K562 (cell line): Measurements from ENCODE around the gene NAA38. TPM values are rescaled to one million over a fixed set of nuclear protein-coding genes. Genes with fewer than 3 reads are reported as not detected.
"Not testable (repeated sequence)": the region's sequence is repeated elsewhere in the genome, so short reads cannot be mapped to it uniquely, and the experiment has no call there.

ENCODE experiments used
- ATAC-seq: fragments of 200-7000 bp; cut with Tn5 transposase; 3 replicates; pipeline ENCODE4 v1.9.1; 2020; ENCODE audit warnings: moderate library complexity
- BruUV-seq: library from RNA; stranded (reverse); fragments of 400-500 nt; replicated peaks from 2 replicates; lab custom pipeline; 2021; lab: Mats Ljungman, UMichigan
- CTCF ChIA-PET: fragments of 300-600 bp; formaldehyde crosslinking; extraction: SDS; loops from one replicate; lab custom pipeline; 2021; ENCODE audit warnings: low intra/inter-chr PET ratio; lab: Yijun Ruan, JAX
- POLR2A ChIA-PET: fragments of 300-600, 350-650 bp; sonication (Branson Sonifier 250); formaldehyde crosslinking; extraction: SDS; loops from one replicate; lab custom pipeline; 2021; ENCODE audit warnings: antibody characterized with exemption, inconsistent platforms; lab: Yijun Ruan, JAX
- DNase-seq, 4 experiments: peaks; one replicate each; pipeline versions ENCODE4 v3.0.0 to v3.0.0-alpha.2; 2011 to 2018; ENCODE audit warnings: low spot score in 3 of 4, mixed read lengths in 3 of 4; ENCODE audit errors: extremely low read depth in 1 of 4
- FAIRE-seq: peaks from 2 replicates; lab custom pipeline; 2011; peaks lifted over from hg19 to GRCh38; lab: Jason Lieb, UNC
- H2AFZ ChIP-seq: 2 replicates; pipeline ENCODE4 v1.6.0; 2011; ENCODE audit warnings: low read depth, low read length, control low read depth, inconsistent platforms
- H3K27ac ChIP-seq: fragments of 200-600 bp; 3 replicates; pipeline ENCODE4 v1.8.0; 2011; ENCODE audit warnings: low read depth, mild to moderate bottlenecking, control low read depth, inconsistent platforms, low read length, moderate library complexity, mixed read lengths; ENCODE audit errors: extremely low read depth
- H3K27me3 ChIP-seq, 2 experiments: fragments of 300-600 bp in 1 of 2; 2 replicates in 1 of 2; 3 replicates in 1 of 2; pipeline versions ENCODE4 v1.6.0 to v1.8.0; 2011; ENCODE audit warnings: inconsistent platforms in 2 of 2, low read length in 2 of 2, mild to moderate bottlenecking in 1 of 2, mixed read lengths in 1 of 2, moderate library complexity in 1 of 2; ENCODE audit not compliant: control insufficient read depth in 2 of 2, insufficient read depth in 2 of 2
- H3K36me3 ChIP-seq: fragments of 300-600 bp; 3 replicates; pipeline ENCODE4 v1.8.0; 2011; ENCODE audit warnings: mild to moderate bottlenecking, low read length, inconsistent platforms; ENCODE audit not compliant: control insufficient read depth, insufficient read depth
- H3K4me1 ChIP-seq, 2 experiments: fragments of 200-600 bp in 1 of 2; replicated peaks in 1 of 2; 2 replicates in 1 of 2; 3 replicates in 1 of 2; pipeline versions ENCODE4 v1.5.1 to v1.8.0; 2011; ENCODE audit warnings: inconsistent platforms in 2 of 2, low read length in 2 of 2, mild to moderate bottlenecking in 1 of 2, mixed read lengths in 1 of 2, moderate library complexity in 1 of 2; ENCODE audit not compliant: control insufficient read depth in 2 of 2, insufficient read depth in 2 of 2
- H3K4me2 ChIP-seq: 2 replicates; pipeline ENCODE4 v1.6.1; 2011; ENCODE audit warnings: low read length, control low read depth, inconsistent platforms, mixed read lengths; ENCODE audit not compliant: insufficient read depth
- H3K4me3 ChIP-seq: fragments of 200-600 bp; sonication (generic), shearing (Covaris generic); 2 replicates; pipeline ENCODE4 v1.5.1; 2016; ENCODE audit warnings: control low read depth, inconsistent platforms
- H3K79me2 ChIP-seq: fragments of 200-600 bp; 3 replicates; pipeline ENCODE4 v1.8.0; 2011; ENCODE audit warnings: low read length, inconsistent platforms; ENCODE audit not compliant: control insufficient read depth, insufficient read depth
- H3K9ac ChIP-seq, 2 experiments: 2 replicates each; pipeline versions ENCODE4 v1.6.0 to v1.6.1; 2011; ENCODE audit warnings: low read depth in 2 of 2, low read length in 2 of 2, control low read depth in 1 of 2, inconsistent platforms in 1 of 2, mild to moderate bottlenecking in 1 of 2, mixed read lengths in 1 of 2; ENCODE audit not compliant: insufficient read depth in 1 of 2
- H3K9me1 ChIP-seq: one replicate; pipeline ENCODE4 v1.6.0; 2011; ENCODE audit warnings: inconsistent platforms, mild to moderate bottlenecking, low read length, moderate library complexity; ENCODE audit not compliant: control insufficient read depth, insufficient read depth
- H3K9me3 ChIP-seq: replicated peaks from 2 replicates; pipeline ENCODE4 v1.5.1; 2011; ENCODE audit warnings: low read depth, low read length, inconsistent platforms; ENCODE audit not compliant: control insufficient read depth, insufficient read depth
- H4K20me1 ChIP-seq: replicated peaks from 2 replicates; pipeline ENCODE4 v1.6.1; 2011; ENCODE audit warnings: low read length, inconsistent platforms, mixed read lengths; ENCODE audit not compliant: control insufficient read depth, insufficient read depth
- ELF2 ChIP-seq: fragments of 250-450 bp; sonication (Bioruptor Pico); IDR thresholded peaks from 2 replicates; pipeline ENCODE4 v1.5.0; 2021; ENCODE audit warnings: mild to moderate bottlenecking
- HNRNPLL ChIP-seq: fragments of 200-400 bp; formaldehyde crosslinking; IDR thresholded peaks from 2 replicates; pipeline ENCODE4 v1.6.1; 2017; ENCODE audit warnings: low read length, low read depth, mild to moderate bottlenecking; ENCODE audit not compliant: poor library complexity, severe bottlenecking
- SMARCB1 ChIP-seq: IDR thresholded peaks from 2 replicates; pipeline ENCODE4 v1.6.1; 2011; ENCODE audit warnings: improper control_type of control experiment, low read depth; ENCODE audit not compliant: insufficient read length
- YY1 ChIP-seq, 3 experiments: IDR thresholded peaks; 2 replicates each; pipeline ENCODE4 v1.6.1; 2011; ENCODE audit warnings: low read length in 2 of 3, mild to moderate bottlenecking in 2 of 3, moderate library complexity in 2 of 3, borderline replicate concordance in 1 of 3, control low read depth in 1 of 3, low read depth in 1 of 3; ENCODE audit not compliant: insufficient read depth in 3 of 3, insufficient replicate concordance in 2 of 3, control insufficient read depth in 1 of 3, insufficient read length in 1 of 3; ENCODE audit errors: extremely low read depth in 1 of 3
- WGBS: fragments of 100-300 bp; shearing (Covaris generic); methylation state at CpG from one replicate; pipeline ENCODE4 v1.1.6; 2016; ENCODE audit warnings: low coverage, mixed read lengths; ENCODE audit not compliant: insufficient coverage; ENCODE audit errors: missing lambda C conversion rate; 5-methylcytosine and 5-hydroxymethylcytosine counted together
- in situ Hi-C: fragments of 300-500 bp; cut with MboI; formaldehyde crosslinking; loops from 4 replicates; pipeline ENCODE4 v1.15.0; 2018; ENCODE audit warnings: inconsistent platforms, mixed read lengths
- intact Hi-C: fragments of 100-400 bp; cut with micrococcal nuclease; formaldehyde crosslinking; loops from 2 replicates; pipeline ENCODE4 v1.14.2; 2022
- polyA plus RNA-seq, 8 experiments: library from polyadenylated mRNA; depleted of rRNA in 4 of 8; stranded (reverse) in 5 of 8; unstranded in 3 of 8; fragments of >200 nt; fragmentation: Nextera tagmentation in 2 of 8; fragmentation: Illumina TruSeq in 1 of 8; extraction: Ambion mirVana in 2 of 8; extraction: Trizol in 1 of 8; gene quantifications; 2 replicates each; pipeline versions ENCODE4 v1.2.1 to v1.2.3, GENCODE V29; 2011 to 2014; ENCODE audit warnings: inconsistent platforms in 1 of 8, missing spikeins in 1 of 8
- total RNA-seq, 7 experiments: library from RNA; depleted of rRNA in 6 of 7; stranded (reverse); fragments of >200 nt in 6 of 7; fragmentation: Illumina TruSeq in 2 of 7; extraction: Trizol in 2 of 7; gene quantifications; 2 replicates each; pipeline versions ENCODE4 v1.2.1 to v1.2.3, GENCODE V29; 2011 to 2021; ENCODE audit warnings: low replicate concordance in 1 of 7
- TF ChIP-seq, protein P1 (sequence below): fragments of 450-650 bp; IDR thresholded peaks from one replicate; pipeline ENCODE4 v1.6.1; 2018; ENCODE audit warnings: mild to moderate bottlenecking, moderate library complexity; ENCODE audit not compliant: partially characterized antibody
- TF ChIP-seq, protein P2 (sequence below): fragments of 450-650 bp; IDR thresholded peaks from 2 replicates; pipeline ENCODE4 v1.6.1; 2018; ENCODE audit not compliant: partially characterized antibody

The NAA38 gene
- total and polyA plus RNA-seq, 9 of the 15 experiments (the other 6 are each of a cell fraction or from before 2014, with no cell fraction given) = 16.4 to 99.8 (median 57.3) TPM

DNA sequence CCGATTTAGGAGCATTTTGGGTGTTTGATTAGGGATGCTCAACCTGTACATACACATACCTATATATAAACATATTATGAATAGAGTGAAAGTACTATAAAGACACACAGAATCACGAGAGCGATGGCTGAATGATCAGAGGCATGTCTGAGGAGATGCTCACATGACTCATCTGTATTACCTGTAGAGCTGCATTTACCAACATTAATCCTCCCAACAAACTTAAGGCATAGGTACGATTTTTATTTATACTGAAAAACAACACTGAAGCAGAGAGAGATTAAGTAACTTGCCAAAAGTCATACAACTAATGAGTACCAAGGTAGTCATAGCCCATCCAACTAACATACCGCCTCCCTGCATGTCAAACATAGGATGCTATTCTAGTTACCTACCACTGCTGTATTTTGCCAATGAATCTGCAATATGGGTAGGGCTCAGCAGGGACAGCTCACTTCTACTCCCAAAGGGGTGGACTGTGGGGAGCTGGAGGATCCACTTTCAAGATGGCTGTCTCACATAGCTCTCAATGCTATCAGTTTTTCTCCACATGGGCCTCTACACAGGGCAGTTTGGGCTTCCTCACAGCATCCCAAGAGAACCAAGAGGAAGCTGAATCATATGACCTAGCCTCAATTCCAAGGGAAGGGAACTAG is 7.8 kb upstream of the NAA38 start:
- in situ Hi-C loops = no loop called here
- Histone ChIP-seq H3K9ac (no peak overlapping the region), H3K79me2 (no peaks in the 10 kb centered on the region; the same call in 2 of the 3 replicates), H4K20me1 (no peaks in the 10 kb centered on the region), H3K4me3 (no peak overlapping the region), H3K4me1 (no peaks in the 10 kb centered on the region; a peak in 1 of 5 replicates), H3K4me2 (no peak overlapping the region), H3K27ac (no peak overlapping the region), H3K9me1 (no peaks in the 10 kb centered on the region), H3K27me3 (no peaks in the 10 kb centered on the region), H3K36me3 (peaks cover 21% of the 10 kb centered on the region; the same call in 2 of the 3 replicates), H3K9me3 (no peaks in the 10 kb centered on the region), H2AFZ (no peak overlapping the region)
- FAIRE-seq (no peak), DNase-seq (no peak), ATAC-seq (no peak)
- BruUV-seq = no TSS peak
- POLR2A ChIA-PET = interaction anchor here (1.0 to 1.4 kb wide), 3 partner anchors 9 to 118 kb away, joined by 3 to 5 read pairs (median 4); no protein-coding TSS in a partner anchor
- intact Hi-C loops = no loop called here
- CTCF ChIA-PET = no interaction called here
- TF ChIP-seq YY1 (IDR thresholded peaks at IDR 0.05; ENCODE audit: borderline replicate concordance in 1 of 3, control insufficient read depth in 1 of 3, extremely low read depth in 1 of 3, insufficient read depth in 3 of 3, insufficient read length in 1 of 3, insufficient replicate concordance in 2 of 3, low read depth in 1 of 3, low read length in 2 of 3) (peak in 1 of 3 experiments; percentile 64), ELF2 (CRISPR knock-in tag) (no peak), SMARCB1 (no peak), HNRNPLL (no peak)
- TF ChIP-seq, protein P1, sequence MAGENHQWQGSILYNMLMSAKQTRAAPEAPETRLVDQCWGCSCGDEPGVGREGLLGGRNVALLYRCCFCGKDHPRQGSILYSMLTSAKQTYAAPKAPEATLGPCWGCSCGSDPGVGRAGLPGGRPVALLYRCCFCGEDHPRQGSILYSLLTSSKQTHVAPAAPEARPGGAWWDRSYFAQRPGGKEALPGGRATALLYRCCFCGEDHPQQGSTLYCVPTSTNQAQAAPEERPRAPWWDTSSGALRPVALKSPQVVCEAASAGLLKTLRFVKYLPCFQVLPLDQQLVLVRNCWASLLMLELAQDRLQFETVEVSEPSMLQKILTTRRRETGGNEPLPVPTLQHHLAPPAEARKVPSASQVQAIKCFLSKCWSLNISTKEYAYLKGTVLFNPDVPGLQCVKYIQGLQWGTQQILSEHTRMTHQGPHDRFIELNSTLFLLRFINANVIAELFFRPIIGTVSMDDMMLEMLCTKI = no peak
- TF ChIP-seq, protein P2, sequence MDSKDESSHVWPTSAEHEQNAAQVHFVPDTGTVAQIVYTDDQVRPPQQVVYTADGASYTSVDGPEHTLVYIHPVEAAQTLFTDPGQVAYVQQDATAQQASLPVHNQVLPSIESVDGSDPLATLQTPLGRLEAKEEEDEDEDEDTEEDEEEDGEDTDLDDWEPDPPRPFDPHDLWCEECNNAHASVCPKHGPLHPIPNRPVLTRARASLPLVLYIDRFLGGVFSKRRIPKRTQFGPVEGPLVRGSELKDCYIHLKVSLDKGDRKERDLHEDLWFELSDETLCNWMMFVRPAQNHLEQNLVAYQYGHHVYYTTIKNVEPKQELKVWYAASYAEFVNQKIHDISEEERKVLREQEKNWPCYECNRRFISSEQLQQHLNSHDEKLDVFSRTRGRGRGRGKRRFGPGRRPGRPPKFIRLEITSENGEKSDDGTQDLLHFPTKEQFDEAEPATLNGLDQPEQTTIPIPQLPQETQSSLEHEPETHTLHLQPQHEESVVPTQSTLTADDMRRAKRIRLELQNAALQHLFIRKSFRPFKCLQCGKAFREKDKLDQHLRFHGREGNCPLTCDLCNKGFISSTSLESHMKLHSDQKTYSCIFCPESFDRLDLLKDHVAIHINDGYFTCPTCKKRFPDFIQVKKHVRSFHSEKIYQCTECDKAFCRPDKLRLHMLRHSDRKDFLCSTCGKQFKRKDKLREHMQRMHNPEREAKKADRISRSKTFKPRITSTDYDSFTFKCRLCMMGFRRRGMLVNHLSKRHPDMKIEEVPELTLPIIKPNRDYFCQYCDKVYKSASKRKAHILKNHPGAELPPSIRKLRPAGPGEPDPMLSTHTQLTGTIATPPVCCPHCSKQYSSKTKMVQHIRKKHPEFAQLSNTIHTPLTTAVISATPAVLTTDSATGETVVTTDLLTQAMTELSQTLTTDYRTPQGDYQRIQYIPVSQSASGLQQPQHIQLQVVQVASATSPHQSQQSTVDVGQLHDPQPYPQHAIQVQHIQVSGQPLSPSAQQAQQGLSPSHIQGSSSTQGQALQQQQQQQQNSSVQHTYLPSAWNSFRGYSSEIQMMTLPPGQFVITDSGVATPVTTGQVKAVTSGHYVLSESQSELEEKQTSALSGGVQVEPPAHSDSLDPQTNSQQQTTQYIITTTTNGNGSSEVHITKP = peak; percentile 25
- 92% methylated on average over 4 of the region's 5 CpGs for WGBS

DNA sequence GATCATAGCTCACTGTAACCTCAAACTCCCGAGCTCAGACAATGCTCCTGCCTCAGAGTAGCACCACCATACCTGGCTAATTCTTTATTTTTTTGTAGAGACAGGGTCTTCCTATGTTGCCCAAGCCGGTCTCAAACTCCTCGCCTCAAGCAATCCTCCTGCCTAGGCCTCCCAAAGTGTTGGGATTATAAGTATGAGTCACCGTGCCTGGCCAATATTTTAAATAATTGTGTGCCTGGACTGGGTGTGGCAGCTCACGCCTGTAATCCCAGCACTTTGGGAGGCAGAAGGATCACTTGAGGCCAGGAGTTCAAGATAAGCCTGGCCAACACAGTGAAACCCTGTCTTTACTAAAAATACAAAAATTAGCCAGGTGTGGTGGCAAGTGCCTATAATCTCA is 7.0 kb upstream of the NAA38 start:
- in situ Hi-C loops, CTCF ChIA-PET, H3K27me3 ChIP-seq, H2AFZ ChIP-seq, H3K4me1 ChIP-seq, H3K9me1 ChIP-seq, intact Hi-C loops, H3K4me3 ChIP-seq, FAIRE-seq, H3K79me2 ChIP-seq, BruUV-seq, H3K4me2 ChIP-seq, H3K27ac ChIP-seq, H3K9me3 ChIP-seq, DNase-seq, ATAC-seq, H3K9ac ChIP-seq, H4K20me1 ChIP-seq: not testable (repeated sequence)
- H3K36me3 ChIP-seq = peaks cover 26% of the 10 kb centered on the region; the same call in 2 of the 3 replicates
- POLR2A ChIA-PET = interaction anchor here (1.0 to 1.4 kb wide), 2 partner anchors 9 to 119 kb away, joined by 3 to 4 read pairs; no protein-coding TSS in a partner anchor
- WGBS = 59% methylated on average over 5 of the region's 5 CpGs
